Stimulated activated naive CD4-positive, alpha-beta T cell treated with Interleukin-2 at 50 U/mL for 16 hours (primary cell): ENCODE data around the gene KCP.

Experiments used
- DNase-seq: peaks from one replicate; lab custom pipeline; 2025; lab: John Stamatoyannopoulos, UW

KCP gene

GRCh38 chr7:128858380-128859231 lies 51.9 kb downstream of the KCP start:
- DNase-seq = no peak

DNA sequence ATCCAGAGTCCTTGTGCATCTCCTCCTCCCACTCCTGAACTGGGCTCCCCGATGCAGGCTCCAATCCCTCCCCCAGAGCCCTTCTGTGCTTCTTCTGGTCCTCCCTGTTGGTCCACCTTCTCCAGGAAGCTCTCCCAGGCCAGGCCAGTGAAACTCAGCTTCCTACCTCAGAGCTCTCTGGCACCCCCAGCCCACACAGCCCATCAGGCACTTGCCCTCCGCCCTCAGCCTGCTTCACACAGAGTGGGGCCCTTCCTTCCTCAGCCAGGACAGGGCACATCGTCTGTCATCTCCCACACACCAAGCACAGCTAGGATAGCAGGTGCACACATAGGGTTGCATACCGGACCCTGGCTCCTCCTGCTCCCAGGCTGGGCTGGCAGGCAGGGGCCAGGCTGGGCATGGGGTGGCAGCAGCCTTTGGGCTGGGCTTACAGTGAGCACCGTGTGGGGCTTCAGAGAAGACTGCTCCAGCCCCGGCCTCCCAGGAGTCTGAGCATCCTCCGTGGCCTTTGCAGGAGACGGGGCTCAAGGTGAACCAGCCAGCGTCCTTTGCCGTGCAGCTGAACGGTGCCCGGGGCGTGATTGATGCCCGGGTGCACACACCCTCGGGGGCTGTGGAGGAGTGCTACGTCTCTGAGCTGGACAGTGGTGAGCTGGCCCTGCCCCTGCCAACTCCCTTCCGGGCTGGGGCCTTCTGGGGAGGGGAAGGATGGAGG lies 54.3 kb downstream of the KCP start:
- DNase-seq = no peak

DNA sequence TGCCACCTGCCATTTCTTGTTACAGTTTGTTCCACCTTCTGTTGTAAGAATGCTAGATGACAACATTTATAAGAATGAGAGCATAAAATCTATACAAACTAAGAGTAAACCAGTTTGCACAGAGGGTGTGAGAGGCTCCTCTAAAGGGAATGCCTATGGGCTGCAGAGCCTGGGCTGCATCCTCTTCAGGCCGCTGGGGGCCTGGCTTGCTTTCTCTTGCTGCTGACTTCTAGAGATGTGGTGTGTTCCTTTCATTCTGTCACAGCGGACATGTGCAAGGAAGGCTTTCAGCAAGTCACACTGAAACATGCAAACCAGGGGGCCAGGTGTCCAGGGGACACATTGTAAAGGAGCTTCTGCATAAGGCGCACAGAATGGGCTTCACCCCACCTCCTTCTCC lies 55.0 kb downstream of the KCP start:
- no peak for DNase-seq

DNA sequence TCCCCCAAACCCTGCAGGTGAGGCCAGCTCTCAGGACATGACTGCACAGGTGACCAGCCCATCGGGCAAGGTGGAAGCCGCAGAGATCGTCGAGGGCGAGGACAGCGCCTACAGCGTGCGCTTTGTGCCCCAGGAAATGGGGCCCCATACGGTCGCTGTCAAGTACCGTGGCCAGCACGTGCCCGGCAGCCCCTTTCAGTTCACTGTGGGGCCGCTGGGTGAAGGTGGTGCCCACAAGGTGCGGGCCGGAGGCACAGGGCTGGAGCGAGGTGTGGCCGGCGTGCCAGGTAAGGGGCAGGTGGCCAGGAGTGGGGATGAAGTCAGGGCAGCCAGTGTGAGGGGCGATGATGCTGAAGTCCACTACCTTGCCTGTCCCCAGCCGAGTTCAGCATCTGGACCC lies 56.1 kb downstream of the KCP start:
- DNase-seq = no peak

DNA sequence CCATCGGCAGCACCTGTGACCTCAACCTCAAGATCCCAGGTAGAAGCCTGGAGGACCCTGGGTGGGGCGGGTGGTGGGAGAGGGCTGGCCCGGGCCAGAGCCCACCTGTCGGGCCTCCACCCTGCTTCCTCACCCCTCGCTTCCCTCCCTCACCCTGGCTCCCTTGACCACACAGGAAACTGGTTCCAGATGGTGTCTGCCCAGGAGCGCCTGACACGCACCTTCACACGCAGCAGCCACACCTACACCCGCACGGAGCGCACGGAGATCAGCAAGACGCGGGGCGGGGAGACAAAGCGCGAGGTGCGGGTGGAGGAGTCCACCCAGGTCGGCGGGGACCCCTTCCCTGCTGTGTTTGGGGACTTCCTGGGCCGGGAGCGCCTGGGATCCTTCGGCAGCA lies 56.7 kb downstream of the KCP start:
- DNase-seq = no peak

- no peak for DNase-seq
Observed at GRCh38 chr7:128852537-128853254, 57.8 kb downstream of the KCP start.

DNA sequence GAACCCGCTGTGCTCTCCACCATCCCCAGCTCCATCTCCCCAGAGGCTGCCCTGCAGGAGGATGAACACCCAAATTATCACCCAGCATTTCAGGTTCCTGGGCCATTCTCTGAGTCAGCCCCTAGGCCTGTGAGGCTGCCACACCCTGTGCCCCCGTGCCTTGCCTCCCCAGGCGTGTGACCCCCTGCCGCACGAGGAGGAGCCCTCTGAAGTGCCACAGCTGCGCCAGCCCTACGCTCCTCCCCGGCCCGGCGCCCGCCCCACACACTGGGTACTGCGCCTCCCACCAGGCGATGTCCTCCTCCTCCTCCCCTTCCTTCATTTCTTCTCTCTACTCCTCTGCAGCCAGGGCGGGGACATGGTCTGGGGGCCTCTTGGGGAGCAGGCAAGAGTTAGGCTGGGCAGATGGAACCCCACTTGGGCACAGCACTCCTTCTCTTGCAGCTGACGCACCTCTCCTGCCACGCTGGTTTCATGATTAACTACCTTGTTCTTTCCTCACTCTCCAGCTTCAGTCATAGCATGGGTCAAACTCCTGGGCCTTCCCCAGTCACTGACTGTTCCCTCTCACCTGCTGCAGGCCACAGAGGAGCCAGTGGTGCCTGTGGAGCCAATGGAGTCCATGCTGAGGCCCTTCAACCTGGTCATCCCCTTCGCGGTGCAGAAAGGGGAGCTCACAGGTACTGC lies 60.6 kb downstream of the KCP start:
- no peak for DNase-seq

- no peak for DNase-seq
Observed at GRCh38 chr7:128849156-128849515, 61.4 kb downstream of the KCP start.

- DNase-seq = no peak
Observed at GRCh38 chr7:128848289-128849155, 62.0 kb downstream of the KCP start.

- DNase-seq = no peak
Observed at GRCh38 chr7:128847721-128848211, 62.7 kb downstream of the KCP start.

GRCh38 chr7:128846781-128847444 lies 63.6 kb downstream of the KCP start:
- DNase-seq = no peak

DNA sequence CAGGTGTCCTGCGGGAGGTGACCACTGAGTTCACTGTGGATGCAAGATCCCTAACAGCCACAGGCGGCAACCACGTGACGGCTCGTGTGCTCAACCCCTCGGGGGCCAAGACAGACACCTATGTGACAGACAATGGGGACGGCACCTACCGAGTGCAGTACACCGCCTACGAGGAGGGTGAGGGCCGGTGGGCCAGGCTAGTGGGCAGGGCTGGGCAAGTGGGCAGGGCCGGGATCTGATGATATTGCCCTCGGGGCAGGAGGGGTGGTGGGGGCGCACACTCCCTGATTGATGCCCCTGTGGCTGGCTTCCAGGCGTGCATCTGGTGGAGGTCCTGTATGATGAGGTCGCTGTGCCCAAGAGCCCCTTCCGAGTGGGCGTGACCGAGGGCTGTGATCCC lies 64.5 kb downstream of the KCP start:
- DNase-seq = no peak

DNA sequence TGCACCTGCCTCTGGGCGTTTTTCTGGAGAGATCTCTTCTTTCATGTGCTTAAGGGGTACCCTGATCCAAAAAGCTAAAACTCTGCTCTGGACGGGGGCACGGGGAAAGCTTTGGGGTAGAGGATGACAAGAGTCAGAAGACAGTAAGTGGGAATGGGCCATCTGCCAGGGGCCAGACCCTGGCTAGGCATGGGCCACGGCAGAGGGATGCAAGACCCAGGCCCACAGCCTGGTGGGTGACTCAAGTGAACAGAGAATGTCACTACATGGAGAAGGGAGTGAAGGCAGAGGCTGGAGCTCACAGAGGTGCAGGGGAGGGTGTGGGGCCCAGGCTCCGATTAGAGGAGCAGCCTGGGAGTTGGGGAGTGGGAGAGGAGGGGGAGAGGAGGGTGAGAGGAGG lies 65.0 kb downstream of the KCP start:
- no peak for DNase-seq

DNA sequence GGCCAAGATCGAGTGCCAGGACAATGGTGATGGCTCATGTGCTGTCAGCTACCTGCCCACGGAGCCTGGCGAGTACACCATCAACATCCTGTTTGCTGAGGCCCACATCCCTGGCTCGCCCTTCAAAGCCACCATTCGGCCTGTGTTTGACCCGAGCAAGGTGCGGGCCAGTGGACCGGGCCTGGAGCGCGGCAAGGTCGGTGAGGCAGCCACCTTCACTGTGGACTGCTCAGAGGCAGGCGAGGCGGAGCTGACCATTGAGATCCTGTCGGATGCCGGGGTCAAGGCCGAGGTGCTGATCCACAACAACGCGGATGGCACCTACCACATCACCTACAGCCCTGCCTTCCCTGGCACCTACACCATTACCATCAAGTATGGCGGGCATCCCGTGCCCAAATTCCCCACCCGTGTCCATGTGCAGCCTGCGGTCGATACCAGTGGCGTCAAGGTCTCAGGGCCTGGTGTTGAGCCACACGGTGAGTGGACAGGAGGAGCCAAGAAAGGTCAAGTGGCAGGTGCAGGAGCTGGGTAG lies 65.7 kb downstream of the KCP start:
- DNase-seq = no peak

DNA sequence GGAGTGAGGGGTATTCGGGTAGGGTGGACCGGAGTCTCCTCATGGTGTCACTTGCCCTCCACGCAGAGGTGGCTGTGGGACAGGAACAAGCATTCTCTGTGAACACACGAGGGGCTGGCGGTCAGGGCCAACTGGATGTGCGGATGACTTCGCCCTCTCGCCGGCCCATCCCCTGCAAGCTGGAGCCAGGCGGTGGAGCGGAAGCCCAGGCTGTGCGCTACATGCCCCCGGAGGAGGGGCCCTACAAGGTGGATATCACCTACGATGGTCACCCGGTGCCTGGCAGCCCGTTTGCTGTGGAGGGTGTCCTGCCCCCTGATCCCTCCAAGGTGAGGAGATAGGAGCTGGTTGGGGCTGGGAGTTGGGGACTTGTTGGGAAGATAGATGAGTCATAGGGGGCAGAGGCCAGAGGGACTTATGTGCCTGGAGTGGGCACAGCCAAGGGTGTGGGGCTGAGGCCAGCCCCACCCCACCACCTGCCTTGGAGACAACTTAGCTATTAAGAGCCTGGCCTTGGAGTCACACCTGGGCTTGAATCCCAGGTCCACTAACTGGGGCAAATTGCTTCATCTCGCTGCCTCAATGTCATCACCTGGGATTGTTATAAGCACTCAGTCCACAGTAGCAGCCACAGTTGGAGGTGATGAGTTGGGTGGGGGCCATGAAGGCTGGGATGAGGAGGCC lies 66.4 kb downstream of the KCP start:
- DNase-seq = no peak

- no peak for DNase-seq
Observed at GRCh38 chr7:128842674-128843641, 67.6 kb downstream of the KCP start.

GRCh38 chr7:128841921-128842673 lies 68.4 kb downstream of the KCP start:
- DNase-seq = peak; percentile 42

GRCh38 chr7:128841171-128841690 lies 69.3 kb downstream of the KCP start:
- no peak for DNase-seq
